H9 (cell line): ENCODE measurements around the gene MED9. TPM values are rescaled to one million over a fixed set of nuclear protein-coding genes. Genes with fewer than 3 reads are reported as not detected.

Experiments
- DNase-seq: peaks from one replicate; pipeline ENCODE4 v3.0.0-alpha.2; 2017
- H2AFZ ChIP-seq: one replicate; pipeline ENCODE4 v1.6.1; 2013; ENCODE audit warnings: mild to moderate bottlenecking, low read length, control low read depth, moderate library complexity
- H2AK5ac ChIP-seq: 2 replicates; pipeline ENCODE4 v1.6.1; 2013; ENCODE audit warnings: low read length, control low read depth, mixed read lengths; ENCODE audit not compliant: insufficient read length
- H2BK120ac ChIP-seq: one replicate; pipeline ENCODE4 v1.6.1; 2013; ENCODE audit warnings: low read depth, mild to moderate bottlenecking, low read length, control low read depth, inconsistent platforms; ENCODE audit not compliant: poor library complexity, severe bottlenecking
- H2BK12ac ChIP-seq: 2 replicates; pipeline ENCODE4 v1.6.1; 2013; ENCODE audit warnings: low read length, control low read depth, mixed read lengths, low read depth; ENCODE audit not compliant: insufficient read length
- H2BK15ac ChIP-seq: 2 replicates; pipeline ENCODE4 v1.6.1; 2013; ENCODE audit warnings: low read depth, low read length, control low read depth
- H2BK20ac ChIP-seq: one replicate; pipeline ENCODE4 v1.6.1; 2013; ENCODE audit warnings: low read depth, mild to moderate bottlenecking, low read length, control low read depth, inconsistent platforms; ENCODE audit not compliant: poor library complexity, severe bottlenecking
- H2BK5ac ChIP-seq: 2 replicates; pipeline ENCODE4 v1.6.1; 2013; ENCODE audit warnings: low read length, control low read depth, mixed read lengths; ENCODE audit not compliant: insufficient read length
- H3K14ac ChIP-seq: 2 replicates; pipeline ENCODE4 v1.6.1; 2013; ENCODE audit warnings: low read length, control low read depth; ENCODE audit not compliant: insufficient read depth
- H3K18ac ChIP-seq: 2 replicates; pipeline ENCODE4 v1.6.1; 2013; ENCODE audit warnings: low read depth, mild to moderate bottlenecking, mixed read lengths, low read length, control low read depth; ENCODE audit not compliant: insufficient read length
- H3K23ac ChIP-seq: 2 replicates; pipeline ENCODE4 v1.6.1; 2013; ENCODE audit warnings: low read length, control low read depth, mixed read lengths, low read depth; ENCODE audit not compliant: insufficient read length
- H3K23me2 ChIP-seq: 2 replicates; pipeline ENCODE4 v1.6.1; 2013; ENCODE audit warnings: low read depth, mild to moderate bottlenecking, mixed read lengths, low read length, control low read depth; ENCODE audit not compliant: insufficient read length, poor library complexity, severe bottlenecking
- H3K27ac ChIP-seq: 2 replicates; pipeline ENCODE4 v1.5.1; 2013; ENCODE audit warnings: low read length, control low read depth, mixed read lengths, low read depth; ENCODE audit not compliant: insufficient read length
- H3K27me3 ChIP-seq: 2 replicates; pipeline ENCODE4 v1.6.1; 2013; ENCODE audit warnings: low read length, control low read depth, inconsistent platforms; ENCODE audit not compliant: insufficient read depth
- H3K4ac ChIP-seq: 2 replicates; pipeline ENCODE4 v1.6.1; 2013; ENCODE audit warnings: low read depth, mild to moderate bottlenecking, control low read depth, inconsistent platforms, low read length, moderate library complexity
- H3K4me1 ChIP-seq: 2 replicates; pipeline ENCODE4 v1.6.1; 2013; ENCODE audit warnings: low read length, control low read depth, inconsistent platforms; ENCODE audit not compliant: insufficient read depth
- H3K4me2 ChIP-seq: 2 replicates; pipeline ENCODE4 v1.6.1; 2013; ENCODE audit warnings: low read length, control low read depth, mixed read lengths; ENCODE audit not compliant: insufficient read length, insufficient read depth
- H3K56ac ChIP-seq: 2 replicates; pipeline ENCODE4 v1.6.1; 2013; ENCODE audit warnings: low read depth, mild to moderate bottlenecking, mixed read lengths, low read length, control low read depth; ENCODE audit not compliant: insufficient read length
- H3K79me1 ChIP-seq: 2 replicates; pipeline ENCODE4 v1.6.1; 2013; ENCODE audit warnings: low read depth, mild to moderate bottlenecking, moderate library complexity, low read length, control low read depth, inconsistent platforms; ENCODE audit not compliant: insufficient read depth, poor library complexity, severe bottlenecking
- H3K79me2 ChIP-seq: 2 replicates; pipeline ENCODE4 v1.6.1; 2013; ENCODE audit warnings: low read length, control low read depth, inconsistent platforms; ENCODE audit not compliant: insufficient read depth
- H3K9ac ChIP-seq: 2 replicates; pipeline ENCODE4 v1.6.1; 2013; ENCODE audit warnings: low read length, control low read depth, mixed read lengths; ENCODE audit not compliant: insufficient read length; ENCODE audit errors: extremely low read depth
- H3K9me3 ChIP-seq: one replicate; pipeline ENCODE4 v1.6.1; 2013; ENCODE audit warnings: low read depth, low read length, inconsistent platforms; ENCODE audit not compliant: control insufficient read depth
- H3T11ph ChIP-seq: one replicate; pipeline ENCODE4 v1.6.1; 2013; ENCODE audit warnings: mild to moderate bottlenecking, low read length, control low read depth, inconsistent platforms
- H4K20me1 ChIP-seq: one replicate; pipeline ENCODE4 v1.6.1; 2013; ENCODE audit not compliant: control insufficient read depth, insufficient read length, insufficient read depth
- H4K5ac ChIP-seq: 2 replicates; pipeline ENCODE4 v1.6.1; 2013; ENCODE audit warnings: low read depth, mild to moderate bottlenecking, mixed read lengths, low read length, control low read depth; ENCODE audit not compliant: insufficient read length
- H4K8ac ChIP-seq: replicated peaks from 2 replicates; pipeline ENCODE4 v1.6.1; 2013; ENCODE audit warnings: low read length, control low read depth, mixed read lengths, low read depth; ENCODE audit not compliant: insufficient read length
- H4K91ac ChIP-seq: 2 replicates; pipeline ENCODE4 v1.6.1; 2013; ENCODE audit warnings: low read depth, mild to moderate bottlenecking, moderate library complexity, mixed read lengths, low read length, control low read depth; ENCODE audit not compliant: insufficient read length
- H3K27ac Mint-ChIP-seq, 3 experiments: 2 replicates in 2 of 3; 3 replicates in 1 of 3; pipeline ENCODE4 v1.8.0; 2020 to 2021; ENCODE audit warnings: mixed read lengths in 3 of 3, mild to moderate bottlenecking in 1 of 3, moderate library complexity in 1 of 3
- H3K27me3 Mint-ChIP-seq: 2 replicates; pipeline ENCODE4 v1.8.0; 2021; ENCODE audit warnings: low read depth, mild to moderate bottlenecking, moderate library complexity, mixed read lengths
- H3K36me3 Mint-ChIP-seq, 3 experiments: 2 replicates in 2 of 3; 3 replicates in 1 of 3; pipeline ENCODE4 v1.8.0; 2020 to 2021; ENCODE audit warnings: low read depth in 3 of 3, mixed read lengths in 3 of 3; ENCODE audit not compliant: insufficient read depth in 1 of 3
- H3K4me1 Mint-ChIP-seq, 2 experiments: 2 replicates each; pipeline ENCODE4 v1.8.0; 2020; ENCODE audit warnings: mixed read lengths in 2 of 2
- H3K4me3 Mint-ChIP-seq, 2 experiments: 2 replicates in 1 of 2; 3 replicates in 1 of 2; pipeline ENCODE4 v1.8.0; 2020 to 2021; ENCODE audit warnings: mild to moderate bottlenecking in 2 of 2, mixed read lengths in 2 of 2, moderate library complexity in 1 of 2
- H3K9me3 Mint-ChIP-seq, 2 experiments: 2 replicates in 1 of 2; 3 replicates in 1 of 2; pipeline ENCODE4 v1.8.0; 2020; ENCODE audit warnings: mild to moderate bottlenecking in 2 of 2, mixed read lengths in 2 of 2, moderate library complexity in 1 of 2
- CTCF ChIP-seq: fragments of 200-600 bp; sonication (generic); conservative IDR thresholded peaks from 3 replicates; pipeline ENCODE4 v1.8.0; 2021; ENCODE audit warnings: antibody characterized with exemption, mild to moderate bottlenecking
- WGBS: extraction: QIAGEN DNeasy Blood & Tissue Kit; methylation state at CpG from one replicate; pipeline ENCODE4 v1.1.7; 2013; ENCODE audit warnings: missing lambda C conversion rate, low lambda C conversion rate, mixed read lengths; ENCODE audit not compliant: insufficient read length; ENCODE audit errors: extremely low coverage; 5-methylcytosine and 5-hydroxymethylcytosine counted together
- total RNA-seq: library from RNA; stranded (reverse); gene quantifications from 2 replicates; pipeline ENCODE4 v1.2.1, GENCODE V29; 2021

Gene MED9
- total RNA-seq, 1 experiment from 2014 or later = 20.0 TPM

- no peak overlapping the region for H4K5ac ChIP-seq
- Mint-ChIP-seq H3K4me1 (peaks cover 22 to 25% of the 10 kb centered on the region in 2 experiments), H3K36me3 (no peaks in the 10 kb centered on the region; a peak in 1 of 7 replicates), H3K9me3 (no peaks in the 10 kb centered on the region; a peak in 1 of 5 replicates), H3K27ac (no peak overlapping the region), H3K27me3 (peaks cover 37% of the 10 kb centered on the region), H3K4me3 (no peak overlapping the region)
- H2BK15ac ChIP-seq = no peak overlapping the region
- no peak overlapping the region for H3K23ac ChIP-seq
- no CpG with 5 or more reads among the region's 17 CpGs for WGBS
- H3T11ph ChIP-seq = no peak overlapping the region
- H3K9me3 ChIP-seq = no peaks in the 10 kb centered on the region
- H3K4me1 ChIP-seq = no peaks in the 10 kb centered on the region
- no peak overlapping the region for H3K27ac ChIP-seq
- H3K56ac ChIP-seq = no peak overlapping the region
- H3K4me2 ChIP-seq = no peak overlapping the region
- H2BK120ac ChIP-seq = no peak overlapping the region
- H3K79me1 ChIP-seq = no peaks in the 10 kb centered on the region
- H3K79me2 ChIP-seq = no peaks in the 10 kb centered on the region
- TF ChIP-seq CTCF = no peak
- no peak overlapping the region for H3K9ac ChIP-seq
- H2AFZ ChIP-seq = no peak overlapping the region
- no peak overlapping the region for H2BK20ac ChIP-seq
- no peak overlapping the region for H3K18ac ChIP-seq
- no peak overlapping the region for H2AK5ac ChIP-seq
- H2BK5ac ChIP-seq = no peak overlapping the region
- H4K91ac ChIP-seq = no peak overlapping the region
- peaks cover 8% of the 10 kb centered on the region; the same call in 1 of the 2 replicates for H3K27me3 ChIP-seq
- H4K8ac ChIP-seq = no peak overlapping the region
- H2BK12ac ChIP-seq = no peak overlapping the region
- no peak overlapping the region for H3K4ac ChIP-seq
- H4K20me1 ChIP-seq = no peaks in the 10 kb centered on the region
- no peak for DNase-seq
- peaks cover 19% of the 10 kb centered on the region for H3K23me2 ChIP-seq
- no peak overlapping the region; the same call in 1 of the 2 replicates for H3K14ac ChIP-seq
Measured at GRCh38 chr17:17499402-17500145, 22.8 kb downstream of the MED9 start.
